Nephron progenitor cell (in vitro differentiated cells): ENCODE data around the gene DAGLA.

Experiments used
- DNase-seq: peaks from one replicate; pipeline ENCODE4 v3.0.0; 2021
- H3K27ac Mint-ChIP-seq: 2 replicates; pipeline ENCODE4 v1.8.0; 2021; ENCODE audit warnings: mild to moderate bottlenecking, moderate library complexity, mixed read lengths
- H3K27me3 Mint-ChIP-seq: 2 replicates; pipeline ENCODE4 v1.8.0; 2021; ENCODE audit warnings: mild to moderate bottlenecking, low read depth, mixed read lengths; ENCODE audit not compliant: poor library complexity
- H3K36me3 Mint-ChIP-seq: 2 replicates; pipeline ENCODE4 v1.8.0; 2021; ENCODE audit warnings: low read depth, mixed read lengths
- H3K4me1 Mint-ChIP-seq: 2 replicates; pipeline ENCODE4 v1.8.0; 2021; ENCODE audit warnings: mixed read lengths
- H3K4me3 Mint-ChIP-seq: 2 replicates; pipeline ENCODE4 v1.8.0; 2021; ENCODE audit warnings: mild to moderate bottlenecking, moderate library complexity, mixed read lengths
- H3K9me3 Mint-ChIP-seq: 2 replicates; pipeline ENCODE4 v1.8.0; 2021; ENCODE audit warnings: mild to moderate bottlenecking, moderate library complexity, mixed read lengths
- CTCF ChIP-seq: fragments of 200-600 bp; sonication (generic); IDR thresholded peaks from 2 replicates; pipeline ENCODE4 v1.5.0; 2021; ENCODE audit warnings: antibody characterized with exemption

The DAGLA gene

GRCh38 chr11:61679893-61680621 lies at the start of gene DAGLA:
Gene DAGLA (plus strand): TSS chr11:61680391. CDS start chr11:61720156, 39,765 bp downstream.
- H3K4me3 Mint-ChIP-seq = peak within 1 kb of the TSS; percentile 68
- H3K27me3 Mint-ChIP-seq = peaks cover 34% of the 10 kb centered on the region

GRCh38 chr11:61632096-61632495 lies 48.1 kb upstream of the DAGLA start:
- no peaks in the 10 kb centered on the region for H3K36me3 Mint-ChIP-seq
- peaks cover 43% of the 10 kb centered on the region for H3K4me1 Mint-ChIP-seq
- H3K4me3 Mint-ChIP-seq = no peak overlapping the region
- H3K27ac Mint-ChIP-seq = no peak overlapping the region
- H3K27me3 Mint-ChIP-seq = peaks cover 29% of the 10 kb centered on the region
- H3K9me3 Mint-ChIP-seq = no peaks in the 10 kb centered on the region
- peak; percentile 51 for DNase-seq
- TF ChIP-seq CTCF = no peak

More at GRCh38 chr11:61679893-61680621, at the start of gene DAGLA:
- Mint-ChIP-seq H3K4me1 (peaks cover 20% of the 10 kb centered on the region), H3K36me3 (no peaks in the 10 kb centered on the region), H3K27ac (no peak within 1 kb of the TSS), H3K9me3 (no peaks in the 10 kb centered on the region)
- TF ChIP-seq CTCF = peak; percentile 87
- DNase-seq = peak; percentile 83

GRCh38 chr11:61635304-61635703 lies 44.9 kb upstream of the DAGLA start:
- H3K4me1 Mint-ChIP-seq = peaks cover 15% of the 10 kb centered on the region
- no peak for TF ChIP-seq CTCF
- no peak overlapping the region for H3K4me3 Mint-ChIP-seq
- no peaks in the 10 kb centered on the region for H3K9me3 Mint-ChIP-seq
- peaks cover 28% of the 10 kb centered on the region for H3K27me3 Mint-ChIP-seq
- no peaks in the 10 kb centered on the region for H3K36me3 Mint-ChIP-seq
- no peak overlapping the region for H3K27ac Mint-ChIP-seq
- no peak for DNase-seq

- DNase-seq = no peak
- H3K4me1 Mint-ChIP-seq = peaks cover 12% of the 10 kb centered on the region
- no peaks in the 10 kb centered on the region for H3K36me3 Mint-ChIP-seq
- no peak overlapping the region for H3K27ac Mint-ChIP-seq
- H3K9me3 Mint-ChIP-seq = no peaks in the 10 kb centered on the region
- peaks cover 27% of the 10 kb centered on the region for H3K27me3 Mint-ChIP-seq
- no peak for TF ChIP-seq CTCF
- no peak overlapping the region for H3K4me3 Mint-ChIP-seq
Measured at GRCh38 chr11:61635787-61636186, 44.4 kb upstream of the DAGLA start.

GRCh38 chr11:61636676-61637075 lies 43.5 kb upstream of the DAGLA start:
- Mint-ChIP-seq H3K27me3 (peaks cover 31% of the 10 kb centered on the region), H3K36me3 (no peaks in the 10 kb centered on the region), H3K4me3 (no peak overlapping the region), H3K4me1 (peaks cover 12% of the 10 kb centered on the region), H3K9me3 (no peaks in the 10 kb centered on the region), H3K27ac (no peak overlapping the region)
- no peak for DNase-seq
- no peak for TF ChIP-seq CTCF

- H3K9me3 Mint-ChIP-seq = no peaks in the 10 kb centered on the region
Measured at GRCh38 chr11:61637277-61637676, 42.9 kb upstream of the DAGLA start.

More at GRCh38 chr11:61637277-61637676, 42.9 kb upstream of the DAGLA start:
- peaks cover 11% of the 10 kb centered on the region for H3K4me1 Mint-ChIP-seq
- no peak for DNase-seq
- H3K36me3 Mint-ChIP-seq = no peaks in the 10 kb centered on the region
- no peak for TF ChIP-seq CTCF
- peaks cover 31% of the 10 kb centered on the region for H3K27me3 Mint-ChIP-seq
- H3K4me3 Mint-ChIP-seq = no peak overlapping the region
- H3K27ac Mint-ChIP-seq = no peak overlapping the region
